Vagina (tissue), 2 donors: Measurements from ENCODE around the gene KCP.

Source experiments
- CTCF ChIP-seq, 3 experiments: fragments of 450-650 bp in 2 of 3; fragments of 200-600 bp in 1 of 3; sonication (generic) in 1 of 3; IDR thresholded peaks; one replicate each; pipeline ENCODE4 v1.5.1; 2017 to 2019; ENCODE audit warnings: antibody characterized with exemption in 3 of 3, mild to moderate bottlenecking in 2 of 3, moderate library complexity in 2 of 3
- POLR2A ChIP-seq, 2 donors: fragments of 450-650 bp; IDR thresholded peaks; one replicate each; pipeline ENCODE4 v1.6.1; 2017; ENCODE audit warnings: antibody characterized with exemption in 2 of 2, mild to moderate bottlenecking in 2 of 2, moderate library complexity in 2 of 2

GRCh38 chr7:128904381-128905197, 5.9 kb downstream of the KCP start:
- TF ChIP-seq POLR2A (IDR thresholded peaks at IDR 0.05) (no peak), CTCF (IDR thresholded peaks at IDR 0.05) (peak in 2 of 3 experiments; percentile 34 to 44)
